ENCODE measurements around the gene XPNPEP1. TPM values are rescaled to one million over a fixed set of nuclear protein-coding genes. Genes with fewer than 3 reads are reported as not detected.

The XPNPEP1 gene
- polyA plus RNA-seq, 1 donor (not counting 4 experiments of a cell fraction or from before 2014, with no cell fraction given), result 96.2 TPM

GRCh38 chr10:109966961-109967738 is 43.8 kb upstream of the XPNPEP1 start:
- TF ChIP-seq EZH2 (IDR thresholded peaks at IDR 0.05; ENCODE audit: low read length) (no peak), CTCF (optimal IDR thresholded peaks at IDR 0.05 in 1 of 3, IDR thresholded peaks at IDR 0.05 in 1 of 3, conservative IDR thresholded peaks at IDR 0.05 in 1 of 3; ENCODE audit: extremely low read depth in 1 of 3, insufficient read depth in 2 of 3, low read length in 3 of 3) (no peak)
- Histone ChIP-seq H3K4me1 (ENCODE audit: control insufficient read depth, extremely low read depth, insufficient read depth, low read length) (peaks cover 2% of the 10 kb centered on the region), H3K27ac (ENCODE audit: control insufficient read depth, insufficient read depth, low read length) (no peak overlapping the region), H3K27me3 (ENCODE audit: control insufficient read depth, extremely low read depth, insufficient read depth, low read length) (no peaks in the 10 kb centered on the region), H4K20me1 (ENCODE audit: control insufficient read depth, extremely low read depth, insufficient read depth, low read length) (no peaks in the 10 kb centered on the region), H3K9me1 (ENCODE audit: control insufficient read depth, extremely low read depth, insufficient read depth, low read length) (no peaks in the 10 kb centered on the region), H2AFZ (ENCODE audit: control insufficient read depth, low read length) (no peak overlapping the region), H3K4me2 (ENCODE audit: control insufficient read depth, extremely low read depth, insufficient read depth, low read depth, low read length) (no peak overlapping the region), H3K9me3 (ENCODE audit: control insufficient read depth, low read depth, low read length) (no peaks in the 10 kb centered on the region), H3K9ac (ENCODE audit: control insufficient read depth, extremely low read depth, insufficient read depth, low read length) (no peak overlapping the region), H3K79me2 (ENCODE audit: control insufficient read depth, insufficient read depth, low read length) (no peaks in the 10 kb centered on the region), H3K4me3 (ENCODE audit: control insufficient read depth in 2 of 3, extremely low read depth in 1 of 3, insufficient read depth in 2 of 3, low read depth in 1 of 3, low read length in 3 of 3) (no peak overlapping the region), H3K36me3 (ENCODE audit: control insufficient read depth in 2 of 2, extremely low read depth in 1 of 2, insufficient read depth in 2 of 2, low read length in 2 of 2) (no peaks in the 10 kb centered on the region)
- no peak for FAIRE-seq
- no peak for DNase-seq (ENCODE audit: low read depth, low spot score)
- dilution Hi-C loops (cut with MboI; ENCODE audit: extremely low pct_ligation_motif_present, low sequenced_read_pairs), result no loop called here

DNA sequence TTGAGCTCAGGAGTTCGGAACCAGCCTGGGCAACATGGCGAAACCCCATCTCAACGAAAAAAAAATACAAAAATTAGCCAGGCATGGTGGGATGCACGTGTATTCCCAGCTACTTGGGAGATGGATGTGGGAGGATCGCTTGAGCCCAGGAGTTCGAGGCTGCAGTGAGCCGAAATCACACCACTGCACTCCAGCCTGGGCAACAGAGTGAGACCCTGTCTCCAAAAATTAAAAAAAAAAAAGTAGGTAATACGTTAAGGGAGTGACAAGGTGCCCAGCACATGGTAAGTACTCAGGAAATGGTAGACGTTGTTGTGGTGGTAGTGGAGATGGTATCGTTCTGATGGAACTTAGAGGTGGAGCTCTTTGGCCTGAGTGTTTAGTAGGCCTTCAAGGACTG is 41.0 kb upstream of the XPNPEP1 start:
- no peaks in the 10 kb centered on the region for H3K9me1 ChIP-seq (ENCODE audit: control insufficient read depth, extremely low read depth, insufficient read depth, low read length)
- H3K4me2 ChIP-seq (ENCODE audit: control insufficient read depth, extremely low read depth, insufficient read depth, low read depth, low read length), result no peak overlapping the region
- no peak overlapping the region for H3K4me3 ChIP-seq (ENCODE audit: control insufficient read depth in 2 of 3, extremely low read depth in 1 of 3, insufficient read depth in 2 of 3, low read depth in 1 of 3, low read length in 3 of 3)
- H3K27me3 ChIP-seq (ENCODE audit: control insufficient read depth, extremely low read depth, insufficient read depth, low read length), result no peaks in the 10 kb centered on the region
- H2AFZ ChIP-seq (ENCODE audit: control insufficient read depth, low read length), result no peak overlapping the region
- peaks cover 3% of the 10 kb centered on the region for H3K4me1 ChIP-seq (ENCODE audit: control insufficient read depth, extremely low read depth, insufficient read depth, low read length)
- H3K79me2 ChIP-seq (ENCODE audit: control insufficient read depth, insufficient read depth, low read length), result no peaks in the 10 kb centered on the region
- TF ChIP-seq CTCF (optimal IDR thresholded peaks at IDR 0.05 in 1 of 3, IDR thresholded peaks at IDR 0.05 in 1 of 3, conservative IDR thresholded peaks at IDR 0.05 in 1 of 3; ENCODE audit: extremely low read depth in 1 of 3, insufficient read depth in 2 of 3, low read length in 3 of 3), result no peak
- TF ChIP-seq EZH2 (IDR thresholded peaks at IDR 0.05; ENCODE audit: low read length), result no peak
- no peak overlapping the region for H3K27ac ChIP-seq (ENCODE audit: control insufficient read depth, insufficient read depth, low read length)
- H3K36me3 ChIP-seq (ENCODE audit: control insufficient read depth in 2 of 2, extremely low read depth in 1 of 2, insufficient read depth in 2 of 2, low read length in 2 of 2), result no peaks in the 10 kb centered on the region
- H3K9ac ChIP-seq (ENCODE audit: control insufficient read depth, extremely low read depth, insufficient read depth, low read length), result no peak overlapping the region
- H4K20me1 ChIP-seq (ENCODE audit: control insufficient read depth, extremely low read depth, insufficient read depth, low read length), result no peaks in the 10 kb centered on the region
- no peak for DNase-seq (ENCODE audit: low read depth, low spot score)
- dilution Hi-C loops (cut with MboI; ENCODE audit: extremely low pct_ligation_motif_present, low sequenced_read_pairs), result no loop called here
- FAIRE-seq, result no peak
- H3K9me3 ChIP-seq (ENCODE audit: control insufficient read depth, low read depth, low read length), result no peaks in the 10 kb centered on the region
